Measurements from ENCODE around the gene SCN11A. TPM values are rescaled to one million over a fixed set of nuclear protein-coding genes. Genes with fewer than 3 reads are reported as not detected.

The SCN11A gene
- total and polyA plus RNA-seq, 4 donors, result 0.16 to 0.93 TPM; not detected in 2

DNA sequence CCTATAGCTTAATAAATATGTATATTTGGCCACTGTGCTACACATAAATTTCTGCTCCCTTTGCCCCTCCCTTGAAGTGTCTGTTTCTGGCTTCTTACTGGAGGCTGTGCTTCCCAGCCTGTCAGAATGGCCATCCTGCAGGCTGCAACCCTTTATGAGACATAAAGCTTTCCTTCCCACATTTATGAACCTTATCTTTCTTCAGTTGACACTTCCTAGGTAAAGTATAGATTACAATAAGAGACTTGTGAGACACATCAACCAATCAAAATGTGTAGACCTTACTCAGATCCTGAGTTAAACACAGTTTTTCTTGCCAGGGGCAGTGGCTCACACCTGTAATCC, 29.5 kb downstream of the SCN11A start:
- no peak overlapping the region for H3K4me3 ChIP-seq (ENCODE audit: low read length in 2 of 2)
- H3K4me1 ChIP-seq (ENCODE audit: control insufficient read depth in 1 of 2, insufficient read depth in 2 of 2, low read length in 2 of 2), result no peaks in the 10 kb centered on the region
- H3K27ac ChIP-seq (ENCODE audit: low read depth in 1 of 2, low read length in 2 of 2), result no peak overlapping the region
- no peaks in the 10 kb centered on the region for H3K36me3 ChIP-seq (ENCODE audit: control insufficient read depth in 1 of 2, insufficient read depth in 2 of 2, low read length in 1 of 2)
- ATAC-seq (ENCODE audit: low FRiP score) (no peak), DNase-seq (no peak)
- no peaks in the 10 kb centered on the region for H3K27me3 ChIP-seq (ENCODE audit: control insufficient read depth in 1 of 2, insufficient read depth in 2 of 2, low read length in 1 of 2)
- peaks cover 1% of the 10 kb centered on the region for H3K9me3 ChIP-seq (ENCODE audit: control insufficient read depth, low read length)
- intact Hi-C loops (cut with DNase I), result no loop called here

DNA sequence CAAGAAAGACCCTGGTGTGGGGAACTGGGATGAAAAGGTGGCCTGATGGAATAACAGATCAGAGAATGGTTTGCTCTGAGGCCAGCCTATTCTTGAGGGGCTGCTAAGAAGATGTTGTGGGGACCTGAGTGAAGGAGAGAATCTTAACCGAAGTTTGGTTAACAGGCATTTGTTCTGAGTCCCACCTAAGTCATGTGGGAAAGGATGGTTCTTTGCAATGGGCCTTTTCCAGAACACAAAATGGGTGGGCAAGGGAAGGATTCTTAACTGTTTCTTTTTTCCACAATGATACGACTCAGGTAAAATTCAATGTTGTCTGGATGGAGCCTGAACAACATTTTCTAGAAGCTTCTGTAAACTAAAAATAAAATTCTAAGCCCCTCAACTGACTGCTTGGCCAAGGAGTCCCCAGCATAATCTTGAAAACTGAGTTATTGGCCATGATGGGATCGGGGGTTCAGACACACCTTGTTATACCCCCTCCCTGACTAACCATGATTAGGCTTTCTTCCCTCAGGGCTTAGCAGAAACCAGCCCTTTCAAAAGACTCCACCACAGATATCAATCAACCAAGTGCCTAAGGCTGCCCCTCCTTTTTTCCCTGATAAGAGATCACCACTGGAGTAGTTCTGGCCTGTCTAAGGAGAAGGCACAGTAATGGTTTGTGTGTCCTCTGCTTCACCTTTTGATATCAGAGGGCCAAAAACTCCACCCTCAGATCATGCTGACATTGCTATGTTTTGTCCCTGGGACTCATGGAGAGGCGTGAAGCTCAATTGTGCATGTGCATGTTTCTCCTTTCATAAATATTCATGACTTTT, 30.1 kb downstream of the SCN11A start:
- Histone ChIP-seq H3K4me1 (ENCODE audit: control insufficient read depth in 1 of 2, insufficient read depth in 2 of 2, low read length in 2 of 2) (no peaks in the 10 kb centered on the region), H3K27ac (ENCODE audit: low read depth in 1 of 2, low read length in 2 of 2) (no peak overlapping the region), H3K4me3 (ENCODE audit: low read length in 2 of 2) (no peak overlapping the region), H3K36me3 (ENCODE audit: control insufficient read depth in 1 of 2, insufficient read depth in 2 of 2, low read length in 1 of 2) (no peaks in the 10 kb centered on the region), H3K9me3 (ENCODE audit: control insufficient read depth, low read length) (peaks cover 1% of the 10 kb centered on the region), H3K27me3 (ENCODE audit: control insufficient read depth in 1 of 2, insufficient read depth in 2 of 2, low read length in 1 of 2) (no peaks in the 10 kb centered on the region)
- DNase-seq (no peak), ATAC-seq (ENCODE audit: low FRiP score) (no peak)
- intact Hi-C loops (cut with DNase I), result no loop called here
- 89% methylated on average over 4 of the region's 4 CpGs for WGBS, 2 donors

DNA sequence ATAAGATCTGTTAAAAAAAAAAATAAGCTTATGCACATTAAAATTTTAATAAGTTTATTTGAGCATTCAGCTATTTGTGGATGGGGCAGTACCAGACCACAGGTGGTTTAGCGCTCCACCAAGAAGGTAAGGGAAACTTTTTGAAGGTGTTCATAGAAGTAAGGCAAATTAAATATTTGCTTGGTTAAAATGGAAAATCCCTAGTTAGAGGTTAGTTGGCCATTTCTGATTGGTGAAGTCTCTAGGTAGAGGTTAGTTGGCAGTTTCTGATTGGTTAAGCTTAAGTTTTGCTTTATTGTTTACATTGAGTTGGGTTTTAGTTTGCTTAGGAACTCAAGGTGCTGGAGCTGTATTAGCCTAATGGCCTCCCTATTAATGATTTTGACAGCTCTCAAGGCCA, 30.7 kb downstream of the SCN11A start:
- Histone ChIP-seq H3K9me3 (ENCODE audit: control insufficient read depth, low read length) (peaks cover 1% of the 10 kb centered on the region), H3K27ac (ENCODE audit: low read depth in 1 of 2, low read length in 2 of 2) (no peak overlapping the region), H3K36me3 (ENCODE audit: control insufficient read depth in 1 of 2, insufficient read depth in 2 of 2, low read length in 1 of 2) (no peaks in the 10 kb centered on the region), H3K4me3 (ENCODE audit: low read length in 2 of 2) (no peak overlapping the region), H3K4me1 (ENCODE audit: control insufficient read depth in 1 of 2, insufficient read depth in 2 of 2, low read length in 2 of 2) (no peaks in the 10 kb centered on the region), H3K27me3 (ENCODE audit: control insufficient read depth in 1 of 2, insufficient read depth in 2 of 2, low read length in 1 of 2) (no peaks in the 10 kb centered on the region)
- ATAC-seq (ENCODE audit: low FRiP score), result no peak
- WGBS, 2 donors, result 97% methylated on average over 1 of the region's 1 CpG
- DNase-seq, result no peak
- intact Hi-C loops (cut with DNase I), result no loop called here

DNA sequence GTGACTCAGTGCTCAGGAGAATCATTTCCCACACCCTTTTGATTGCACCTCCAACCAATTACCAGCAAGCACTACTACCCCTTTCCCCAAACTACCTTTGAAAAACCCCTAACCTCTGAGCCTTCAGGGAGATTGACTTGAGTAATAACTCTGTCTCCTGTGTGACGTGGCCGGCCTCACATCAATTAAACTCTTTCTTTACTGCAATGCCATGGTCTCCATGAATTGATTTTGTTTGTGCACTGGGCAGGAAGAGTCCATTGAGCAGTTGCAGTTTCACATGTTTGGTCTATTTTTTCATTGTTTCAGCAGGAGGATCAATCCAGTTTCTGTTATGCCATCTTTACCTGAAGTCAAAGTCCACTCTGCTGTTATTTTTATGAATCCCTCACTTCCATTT, 32.4 kb downstream of the SCN11A start:
- no peaks in the 10 kb centered on the region for H3K4me1 ChIP-seq (ENCODE audit: control insufficient read depth in 1 of 2, insufficient read depth in 2 of 2, low read length in 2 of 2)
- no peak overlapping the region for H3K4me3 ChIP-seq (ENCODE audit: low read length in 2 of 2)
- H3K27ac ChIP-seq (ENCODE audit: low read depth in 1 of 2, low read length in 2 of 2), result no peak overlapping the region
- no peaks in the 10 kb centered on the region for H3K36me3 ChIP-seq (ENCODE audit: control insufficient read depth in 1 of 2, insufficient read depth in 2 of 2, low read length in 1 of 2)
- no peak for DNase-seq
- intact Hi-C loops (cut with DNase I), result no loop called here
- no peaks in the 10 kb centered on the region for H3K27me3 ChIP-seq (ENCODE audit: control insufficient read depth in 1 of 2, insufficient read depth in 2 of 2, low read length in 1 of 2)
- ATAC-seq (ENCODE audit: low FRiP score), result no peak
- WGBS, 2 donors, result 71 to 82% methylated on average over 2 of the region's 2 CpGs
- peaks cover 1% of the 10 kb centered on the region for H3K9me3 ChIP-seq (ENCODE audit: control insufficient read depth, low read length)

DNA sequence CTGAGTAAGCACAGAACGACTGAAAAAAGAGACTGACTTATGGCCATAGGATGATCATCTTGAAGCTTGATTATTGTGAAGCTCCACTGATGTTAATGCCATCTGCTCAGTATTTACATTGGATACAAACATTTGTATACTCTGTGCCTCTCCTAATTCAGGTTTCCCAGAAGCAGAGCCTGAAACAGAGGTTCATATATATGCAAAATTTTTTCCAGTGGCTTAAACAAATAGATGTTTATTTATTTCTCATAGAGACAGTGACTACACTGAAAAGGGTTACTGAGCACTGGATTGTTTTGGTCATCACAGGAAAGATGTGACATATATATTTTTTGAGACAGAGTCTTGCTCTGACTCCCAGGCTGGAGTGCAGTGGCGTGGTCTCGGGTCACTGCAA, 36.3 kb downstream of the SCN11A start:
- no peak for DNase-seq
- no peak for ATAC-seq (ENCODE audit: low FRiP score)
- Histone ChIP-seq H3K9me3 (ENCODE audit: control insufficient read depth, low read length) (peaks cover 1% of the 10 kb centered on the region), H3K36me3 (ENCODE audit: control insufficient read depth in 1 of 2, insufficient read depth in 2 of 2, low read length in 1 of 2) (no peaks in the 10 kb centered on the region), H3K4me3 (ENCODE audit: low read length in 2 of 2) (no peak overlapping the region), H3K27ac (ENCODE audit: low read depth in 1 of 2, low read length in 2 of 2) (no peak overlapping the region), H3K27me3 (ENCODE audit: control insufficient read depth in 1 of 2, insufficient read depth in 2 of 2, low read length in 1 of 2) (no peaks in the 10 kb centered on the region), H3K4me1 (ENCODE audit: control insufficient read depth in 1 of 2, insufficient read depth in 2 of 2, low read length in 2 of 2) (no peaks in the 10 kb centered on the region)
- intact Hi-C loops (cut with DNase I), result no loop called here
- 69 to 81% methylated on average over 3 of the region's 3 CpGs for WGBS, 2 donors

DNA sequence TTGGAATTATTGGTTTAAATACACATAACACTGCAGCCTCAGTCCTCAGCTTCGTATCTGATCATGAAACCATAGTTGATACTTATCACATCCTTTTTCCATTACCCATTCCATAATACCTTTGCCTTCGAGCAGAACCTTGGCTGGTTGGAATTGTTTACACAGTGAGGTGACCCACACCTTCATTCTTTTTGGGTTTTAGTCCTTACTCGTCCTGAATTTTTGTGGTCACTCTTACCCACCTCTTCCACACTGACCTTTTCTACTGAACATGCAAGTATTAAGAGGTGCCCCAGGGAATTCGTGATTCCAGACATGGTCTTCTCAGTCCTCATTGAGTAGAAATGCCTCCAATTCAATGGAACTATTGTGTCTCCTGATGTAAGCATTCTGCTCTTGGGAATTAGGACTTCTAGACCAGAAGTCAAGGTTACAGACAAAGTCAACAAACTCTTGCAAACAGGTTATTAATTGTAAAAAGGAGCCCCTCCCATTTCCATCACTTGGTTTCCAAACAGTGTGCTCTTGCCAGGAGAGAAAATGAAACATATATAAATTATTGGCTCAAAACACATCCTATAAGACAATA, 37.7 kb downstream of the SCN11A start:
- no peak for ATAC-seq (ENCODE audit: low FRiP score)
- intact Hi-C loops (cut with DNase I), result no loop called here
- Histone ChIP-seq H3K9me3 (ENCODE audit: control insufficient read depth, low read length) (no peaks in the 10 kb centered on the region), H3K4me3 (ENCODE audit: low read length in 2 of 2) (no peak overlapping the region), H3K36me3 (ENCODE audit: control insufficient read depth in 1 of 2, insufficient read depth in 2 of 2, low read length in 1 of 2) (no peaks in the 10 kb centered on the region), H3K27me3 (ENCODE audit: control insufficient read depth in 1 of 2, insufficient read depth in 2 of 2, low read length in 1 of 2) (no peaks in the 10 kb centered on the region), H3K27ac (ENCODE audit: low read depth in 1 of 2, low read length in 2 of 2) (no peak overlapping the region), H3K4me1 (ENCODE audit: control insufficient read depth in 1 of 2, insufficient read depth in 2 of 2, low read length in 2 of 2) (no peaks in the 10 kb centered on the region)
- WGBS, 2 donors, result 69 to 73% methylated on average over 4 of the region's 4 CpGs
- DNase-seq, result no peak

DNA sequence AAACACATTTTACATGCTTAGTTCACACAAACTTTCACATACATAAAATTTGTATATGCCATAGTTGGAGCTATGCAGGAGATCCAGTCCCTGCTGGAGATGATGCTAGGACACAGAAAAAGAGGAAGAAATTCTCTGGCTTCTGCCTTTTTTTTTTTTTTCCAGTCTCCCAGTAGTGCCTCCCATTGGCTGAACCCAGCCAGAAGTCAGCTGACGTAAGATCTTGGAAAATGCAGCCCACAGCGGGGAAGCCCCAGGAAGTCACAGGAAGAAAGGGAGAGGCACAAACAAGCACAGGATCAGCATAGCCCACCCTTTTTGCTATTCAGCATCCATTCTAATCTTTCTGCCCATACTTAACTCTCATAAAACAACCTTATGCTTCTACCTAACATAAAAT, 38.5 kb downstream of the SCN11A start:
- H3K9me3 ChIP-seq (ENCODE audit: control insufficient read depth, low read length), result no peaks in the 10 kb centered on the region
- no peaks in the 10 kb centered on the region for H3K4me1 ChIP-seq (ENCODE audit: control insufficient read depth in 1 of 2, insufficient read depth in 2 of 2, low read length in 2 of 2)
- H3K4me3 ChIP-seq (ENCODE audit: low read length in 2 of 2), result peak overlapping the region in 1 of 2 donors; percentile 18
- no peaks in the 10 kb centered on the region for H3K36me3 ChIP-seq (ENCODE audit: control insufficient read depth in 1 of 2, insufficient read depth in 2 of 2, low read length in 1 of 2)
- intact Hi-C loops (cut with DNase I), result no loop called here
- H3K27ac ChIP-seq (ENCODE audit: low read depth in 1 of 2, low read length in 2 of 2), result no peak overlapping the region
- ATAC-seq (ENCODE audit: low FRiP score), result no peak
- DNase-seq, result no peak
- H3K27me3 ChIP-seq (ENCODE audit: control insufficient read depth in 1 of 2, insufficient read depth in 2 of 2, low read length in 1 of 2), result no peaks in the 10 kb centered on the region
- 54 to 57% methylated on average over 2 of the region's 2 CpGs for WGBS, 2 donors

DNA sequence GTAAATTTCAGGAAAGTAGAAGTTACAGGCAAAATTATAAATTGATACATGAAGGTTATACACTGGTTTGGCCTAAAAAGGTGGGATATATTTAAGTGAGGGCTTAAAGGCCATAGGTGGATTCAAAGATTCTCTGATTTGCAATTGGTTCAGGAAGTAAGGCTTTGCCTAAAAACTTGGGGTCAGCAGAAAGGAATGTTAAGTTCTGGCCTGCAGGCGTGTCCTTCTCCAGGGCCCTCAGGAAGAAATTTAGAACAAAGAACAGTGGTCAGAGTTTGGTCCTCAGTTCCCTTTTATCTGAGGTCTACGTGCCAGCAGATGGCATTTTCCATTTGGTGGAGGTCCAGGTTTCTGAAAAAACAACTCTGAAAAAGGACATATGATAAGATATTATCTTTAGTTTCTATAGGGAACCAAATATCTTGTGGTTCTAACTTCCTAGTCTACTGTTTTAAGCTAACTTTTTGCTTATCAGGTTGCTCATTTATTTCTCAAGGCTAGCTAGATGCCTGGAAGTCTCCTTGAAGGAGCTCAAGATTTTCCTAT, 40.5 kb downstream of the SCN11A start:
- no peaks in the 10 kb centered on the region for H3K27me3 ChIP-seq (ENCODE audit: control insufficient read depth in 1 of 2, insufficient read depth in 2 of 2, low read length in 1 of 2)
- ATAC-seq (ENCODE audit: low FRiP score) (no peak), DNase-seq (no peak)
- H3K27ac ChIP-seq (ENCODE audit: low read depth in 1 of 2, low read length in 2 of 2), result no peak overlapping the region
- H3K9me3 ChIP-seq (ENCODE audit: control insufficient read depth, low read length), result no peaks in the 10 kb centered on the region
- WGBS, 2 donors, result 38 to 47% methylated on average over 2 of the region's 2 CpGs
- H3K4me1 ChIP-seq (ENCODE audit: control insufficient read depth in 1 of 2, insufficient read depth in 2 of 2, low read length in 2 of 2), result no peaks in the 10 kb centered on the region
- H3K4me3 ChIP-seq (ENCODE audit: low read length in 2 of 2), result no peak overlapping the region
- no peaks in the 10 kb centered on the region for H3K36me3 ChIP-seq (ENCODE audit: control insufficient read depth in 1 of 2, insufficient read depth in 2 of 2, low read length in 1 of 2)
- intact Hi-C loops (cut with DNase I), result no loop called here

DNA sequence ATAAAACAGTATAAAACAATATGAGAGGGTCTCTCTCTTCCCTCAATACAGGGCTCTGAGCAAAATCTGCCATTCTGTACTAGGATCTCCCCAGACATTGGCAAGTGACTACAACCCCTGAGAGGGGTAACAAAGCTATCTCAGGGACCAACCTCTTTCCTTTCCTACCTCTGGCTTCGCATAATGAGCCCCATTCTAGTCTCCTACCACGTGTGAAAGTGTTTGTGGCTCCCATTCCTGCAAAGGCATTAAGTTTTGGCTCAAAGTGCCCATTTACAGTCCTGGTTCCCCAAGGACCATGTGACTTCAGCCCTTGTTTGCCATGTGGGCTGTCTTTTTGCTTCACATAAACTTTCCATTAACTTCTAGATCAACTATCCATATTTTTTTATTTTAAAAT, 46.4 kb downstream of the SCN11A start:
- DNase-seq (no peak), ATAC-seq (ENCODE audit: low FRiP score) (no peak)
- WGBS, 2 donors, result 45 to 50% methylated on average over 2 of the region's 2 CpGs
- Histone ChIP-seq H3K36me3 (ENCODE audit: control insufficient read depth in 1 of 2, insufficient read depth in 2 of 2, low read length in 1 of 2) (no peaks in the 10 kb centered on the region), H3K27ac (ENCODE audit: low read depth in 1 of 2, low read length in 2 of 2) (peak overlapping the region in 1 of 2 donors; percentile 27), H3K4me3 (ENCODE audit: low read length in 2 of 2) (no peak overlapping the region), H3K4me1 (ENCODE audit: control insufficient read depth in 1 of 2, insufficient read depth in 2 of 2, low read length in 2 of 2) (no peaks in the 10 kb centered on the region), H3K9me3 (ENCODE audit: control insufficient read depth, low read length) (no peaks in the 10 kb centered on the region), H3K27me3 (ENCODE audit: control insufficient read depth in 1 of 2, insufficient read depth in 2 of 2, low read length in 1 of 2) (no peaks in the 10 kb centered on the region)
- intact Hi-C loops (cut with DNase I), result loop anchor here (10.0 kb wide), 2 partner anchors 480 to 490 kb away; no protein-coding TSS in a partner anchor

Data from aorta (tissue), 5 donors.